ENCODE data around the gene ASTN1.

GRCh38 chr1:177106196-177106595 is 58.3 kb downstream of the ASTN1 start:
- no peak for TF ChIP-seq CTCF (conservative IDR thresholded peaks at IDR 0.05; ENCODE audit: low read length)
- TF ChIP-seq EZH2phosphoT487 (IDR thresholded peaks at IDR 0.05; ENCODE audit: borderline replicate concordance) = no peak

Data from Loucy (cell line).